RWPE1 (cell line): ENCODE results near the gene AUH.

Source experiments
- CTCF ChIA-PET: fragments of 350-600 bp; sonication (Branson Sonifier 250); formaldehyde crosslinking; extraction: SDS; loops from one replicate; lab custom pipeline; 2021; lab: Yijun Ruan, JAX
- POLR2A ChIA-PET: fragments of 400-600 bp; formaldehyde crosslinking; extraction: SDS; loops from one replicate; lab custom pipeline; 2020; ENCODE audit warnings: antibody characterized with exemption; ENCODE audit not compliant: low non-redundant PET; lab: Yijun Ruan, JAX
- DNase-seq: peaks from one replicate; pipeline ENCODE4 v3.0.0; 2012; ENCODE audit warnings: low spot score
- H3K27ac ChIP-seq: fragments of 450-650 bp; 2 replicates; pipeline ENCODE4 v1.5.1; 2017
- CTCF ChIP-seq: fragments of 450-650 bp; conservative IDR thresholded peaks from 2 replicates; pipeline ENCODE4 v1.5.1; 2017; ENCODE audit warnings: low read depth, mild to moderate bottlenecking

The AUH gene

GRCh38 chr9:91266448-91266847, 95.3 kb downstream of the AUH start:
- TF ChIP-seq CTCF = no peak
- no peak for DNase-seq
- ChIA-PET CTCF (interaction anchor here (0.6 kb wide), 1 partner anchor 898 kb away, joined by 4 read pairs; no protein-coding TSS in a partner anchor), POLR2A (no interaction called here)
- H3K27ac ChIP-seq = no peak overlapping the region

- CTCF ChIA-PET = interaction anchor here (0.6 kb wide), 1 partner anchor 899 kb away, joined by 4 read pairs; no protein-coding TSS in a partner anchor
- DNase-seq = no peak
- POLR2A ChIA-PET = no interaction called here
- no peak for TF ChIP-seq CTCF
- no peak overlapping the region for H3K27ac ChIP-seq
Measured at GRCh38 chr9:91265514-91265913, 96.2 kb downstream of the AUH start.

GRCh38 chr9:91261417-91261816, 100.3 kb downstream of the AUH start:
- no peak overlapping the region for H3K27ac ChIP-seq
- no peak for DNase-seq
- POLR2A ChIA-PET = no interaction called here
- CTCF ChIA-PET = no interaction called here
- no peak for TF ChIP-seq CTCF

GRCh38 chr9:91259162-91259561, 102.6 kb downstream of the AUH start:
- DNase-seq = no peak
- ChIA-PET POLR2A (no interaction called here), CTCF (no interaction called here)
- no peak for TF ChIP-seq CTCF
- H3K27ac ChIP-seq = no peak overlapping the region

GRCh38 chr9:91258451-91258850, 103.3 kb downstream of the AUH start:
- no peak for TF ChIP-seq CTCF
- ChIA-PET CTCF (no interaction called here), POLR2A (no interaction called here)
- no peak overlapping the region for H3K27ac ChIP-seq
- no peak for DNase-seq

- H3K27ac ChIP-seq = no peak overlapping the region
- DNase-seq = no peak
- POLR2A ChIA-PET = no interaction called here
- CTCF ChIA-PET = interaction anchor here (0.7 kb wide), 1 partner anchor 80 kb away, joined by 4 read pairs; no protein-coding TSS in a partner anchor
- TF ChIP-seq CTCF = no peak
Measured at GRCh38 chr9:91256235-91256634, 105.5 kb downstream of the AUH start.
